ENCODE data around the gene SPDYC. TPM values are rescaled to one million over a fixed set of nuclear protein-coding genes. Genes with fewer than 3 reads are reported as not detected.

SPDYC gene
- total and polyA plus RNA-seq, 9 of the 15 experiments (the other 6 are each of a cell fraction or from before 2014, with no cell fraction given) = 4.4 to 18.8 (median 9.2) TPM

DNA sequence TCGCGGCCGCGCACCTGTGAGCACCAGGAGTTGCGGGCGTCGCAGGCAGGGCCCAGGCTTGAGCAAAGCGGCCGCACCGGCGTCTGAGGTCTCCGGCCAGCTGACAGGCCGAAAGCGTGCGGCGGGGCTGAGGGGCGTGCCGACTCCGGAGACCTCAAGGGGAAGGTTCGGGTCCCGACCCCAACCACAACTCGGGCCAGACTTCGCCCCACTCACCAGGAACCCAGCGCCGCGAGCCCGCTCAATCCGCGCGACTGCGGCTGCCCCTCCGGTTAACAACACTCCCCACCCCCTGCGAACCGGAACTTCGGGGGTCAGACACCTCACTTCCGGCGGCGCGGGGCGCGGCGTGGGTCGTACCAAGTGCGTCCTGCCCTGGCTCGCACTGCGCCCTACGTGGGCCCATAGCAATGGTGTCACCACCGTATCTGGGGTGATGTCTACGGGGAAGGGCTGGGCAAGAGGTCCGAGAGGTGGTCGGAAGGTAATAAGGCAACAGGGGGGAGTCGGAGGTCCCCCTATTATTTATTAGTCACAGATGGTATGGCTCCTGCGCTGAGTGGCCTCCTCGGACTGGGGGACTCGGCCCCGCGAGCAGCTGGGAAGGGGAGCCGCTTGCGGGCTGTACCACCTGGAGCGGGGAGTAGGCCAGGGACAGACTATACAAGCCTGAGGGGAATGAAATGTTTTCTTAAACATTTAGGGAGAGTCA is 35.6 kb upstream of the SPDYC start, which contains the start of gene SYVN1 (continued):
- TF ChIP-seq, protein P1, sequence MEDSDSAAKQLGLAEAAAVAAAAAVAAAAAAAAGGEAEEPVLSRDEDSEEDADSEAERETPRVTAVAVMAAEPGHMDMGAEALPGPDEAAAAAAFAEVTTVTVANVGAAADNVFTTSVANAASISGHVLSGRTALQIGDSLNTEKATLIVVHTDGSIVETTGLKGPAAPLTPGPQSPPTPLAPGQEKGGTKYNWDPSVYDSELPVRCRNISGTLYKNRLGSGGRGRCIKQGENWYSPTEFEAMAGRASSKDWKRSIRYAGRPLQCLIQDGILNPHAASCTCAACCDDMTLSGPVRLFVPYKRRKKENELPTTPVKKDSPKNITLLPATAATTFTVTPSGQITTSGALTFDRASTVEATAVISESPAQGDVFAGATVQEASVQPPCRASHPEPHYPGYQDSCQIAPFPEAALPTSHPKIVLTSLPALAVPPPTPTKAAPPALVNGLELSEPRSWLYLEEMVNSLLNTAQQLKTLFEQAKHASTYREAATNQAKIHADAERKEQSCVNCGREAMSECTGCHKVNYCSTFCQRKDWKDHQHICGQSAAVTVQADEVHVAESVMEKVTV (CRISPR knock-in tag; IDR thresholded peaks at IDR 0.05) = peak; percentile 44; the same call in 1 of the 2 replicates
- no peak for TF ChIP-seq ZNF551 (CRISPR knock-in tag; IDR thresholded peaks at IDR 0.05)
- TF ChIP-seq XRCC4 (IDR thresholded peaks at IDR 0.05; ENCODE audit: extremely low read depth, insufficient read depth, insufficient read length) = no peak
- no peak for TF ChIP-seq NELFE (IDR thresholded peaks at IDR 0.05; ENCODE audit: insufficient read depth, insufficient read length)
- no peak; the same call in 1 of the 2 replicates for TF ChIP-seq ZBED1 (IDR thresholded peaks at IDR 0.05)
- no peak for TF ChIP-seq GABPB2 (CRISPR knock-in tag; conservative IDR thresholded peaks at IDR 0.05)
- no peak for TF ChIP-seq FOXA1 (IDR thresholded peaks at IDR 0.05; ENCODE audit: borderline replicate concordance)
- no peak for TF ChIP-seq PHB2 (IDR thresholded peaks at IDR 0.05; ENCODE audit: low read depth)
- TF ChIP-seq FIP1L1 (IDR thresholded peaks at IDR 0.05; ENCODE audit: low read depth, low read length, poor library complexity, severe bottlenecking) = no peak
- TF ChIP-seq ILF3 (IDR thresholded peaks at IDR 0.05; ENCODE audit: borderline replicate concordance) = no peak
- TF ChIP-seq TFAM (CRISPR knock-in tag; conservative IDR thresholded peaks at IDR 0.05) = no peak
- TF ChIP-seq MIER1 (IDR thresholded peaks at IDR 0.05; ENCODE audit: low read depth) = no peak
- TF ChIP-seq FOXK2 (conservative IDR thresholded peaks at IDR 0.05 in 1 of 2, IDR thresholded peaks at IDR 0.05 in 1 of 2; ENCODE audit: low read depth in 2 of 2) = peak; percentile 60 to 100
- TF ChIP-seq BHLHE40 (IDR thresholded peaks at IDR 0.05; ENCODE audit: low read length) = peak; percentile 83
- no peak for TF ChIP-seq WHSC1 (IDR thresholded peaks at IDR 0.05; ENCODE audit: low read length)
- no peak; the same call in 1 of the 2 replicates for TF ChIP-seq MXI1 (IDR thresholded peaks at IDR 0.05; ENCODE audit: low read depth, low read length)
- TF ChIP-seq, protein P2, sequence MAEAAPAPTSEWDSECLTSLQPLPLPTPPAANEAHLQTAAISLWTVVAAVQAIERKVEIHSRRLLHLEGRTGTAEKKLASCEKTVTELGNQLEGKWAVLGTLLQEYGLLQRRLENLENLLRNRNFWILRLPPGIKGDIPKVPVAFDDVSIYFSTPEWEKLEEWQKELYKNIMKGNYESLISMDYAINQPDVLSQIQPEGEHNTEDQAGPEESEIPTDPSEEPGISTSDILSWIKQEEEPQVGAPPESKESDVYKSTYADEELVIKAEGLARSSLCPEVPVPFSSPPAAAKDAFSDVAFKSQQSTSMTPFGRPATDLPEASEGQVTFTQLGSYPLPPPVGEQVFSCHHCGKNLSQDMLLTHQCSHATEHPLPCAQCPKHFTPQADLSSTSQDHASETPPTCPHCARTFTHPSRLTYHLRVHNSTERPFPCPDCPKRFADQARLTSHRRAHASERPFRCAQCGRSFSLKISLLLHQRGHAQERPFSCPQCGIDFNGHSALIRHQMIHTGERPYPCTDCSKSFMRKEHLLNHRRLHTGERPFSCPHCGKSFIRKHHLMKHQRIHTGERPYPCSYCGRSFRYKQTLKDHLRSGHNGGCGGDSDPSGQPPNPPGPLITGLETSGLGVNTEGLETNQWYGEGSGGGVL (CRISPR knock-in tag; IDR thresholded peaks at IDR 0.05) = no peak
- TF ChIP-seq TEAD2 (tag; IDR thresholded peaks at IDR 0.05) = no peak
- TF ChIP-seq KDM5B (IDR thresholded peaks at IDR 0.05; ENCODE audit: insufficient replicate concordance, low read depth, low read length) = peak; percentile 74
- TF ChIP-seq, protein P3, sequence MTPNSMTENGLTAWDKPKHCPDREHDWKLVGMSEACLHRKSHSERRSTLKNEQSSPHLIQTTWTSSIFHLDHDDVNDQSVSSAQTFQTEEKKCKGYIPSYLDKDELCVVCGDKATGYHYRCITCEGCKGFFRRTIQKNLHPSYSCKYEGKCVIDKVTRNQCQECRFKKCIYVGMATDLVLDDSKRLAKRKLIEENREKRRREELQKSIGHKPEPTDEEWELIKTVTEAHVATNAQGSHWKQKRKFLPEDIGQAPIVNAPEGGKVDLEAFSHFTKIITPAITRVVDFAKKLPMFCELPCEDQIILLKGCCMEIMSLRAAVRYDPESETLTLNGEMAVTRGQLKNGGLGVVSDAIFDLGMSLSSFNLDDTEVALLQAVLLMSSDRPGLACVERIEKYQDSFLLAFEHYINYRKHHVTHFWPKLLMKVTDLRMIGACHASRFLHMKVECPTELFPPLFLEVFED (CRISPR knock-in tag; conservative IDR thresholded peaks at IDR 0.05) = no peak
- TF ChIP-seq XRCC5 (IDR thresholded peaks at IDR 0.05; ENCODE audit: low read depth, low read length) = no peak
- TF ChIP-seq ZNF274 (IDR thresholded peaks at IDR 0.05; ENCODE audit: borderline replicate concordance, low read depth, low read length) = no peak
- TF ChIP-seq STAT5A (IDR thresholded peaks at IDR 0.05; ENCODE audit: borderline replicate concordance, low read length) = no peak
- TF ChIP-seq MEIS2 (IDR thresholded peaks at IDR 0.05; ENCODE audit: partially characterized antibody) = no peak
- TF ChIP-seq ELF2 (CRISPR knock-in tag; IDR thresholded peaks at IDR 0.05) = no peak
